GM19452 (cell line): ENCODE data around the gene EPHA10.

Experiments used
- ATAC-seq: cut with Tn5 transposase; IDR thresholded peaks from one replicate; pipeline ENCODE4 v1.9.1; 2021; ENCODE audit not compliant: unreplicated experiment

EPHA10 gene

GRCh38 chr1:37677143-37677439 lies 87.8 kb downstream of the EPHA10 start:
- no peak for ATAC-seq

- no peak for ATAC-seq
Observed at GRCh38 chr1:37676281-37677142, 88.4 kb downstream of the EPHA10 start.

GRCh38 chr1:37673920-37674319 lies 91.0 kb downstream of the EPHA10 start:
- ATAC-seq, result no peak

- ATAC-seq, result no peak
Observed at GRCh38 chr1:37672136-37672870, 92.6 kb downstream of the EPHA10 start.

GRCh38 chr1:37671261-37671660 lies 93.7 kb downstream of the EPHA10 start:
- ATAC-seq, result no peak

- ATAC-seq, result no peak
Observed at GRCh38 chr1:37670133-37670532, 94.8 kb downstream of the EPHA10 start.

- ATAC-seq, result no peak
Observed at GRCh38 chr1:37667023-37667671, 97.8 kb downstream of the EPHA10 start.

GRCh38 chr1:37666241-37666867 lies 98.6 kb downstream of the EPHA10 start:
- ATAC-seq, result no peak
